Retinal pigment epithelial cell (primary cell): ENCODE results near the gene PBX1.

ENCODE experiments used
- DNase-seq: peaks from one replicate; pipeline ENCODE4 v3.0.0-alpha.2; 2010; ENCODE audit warnings: low read depth
- H3K4me3 ChIP-seq: 2 replicates; pipeline ENCODE4 v1.5.1; 2011; ENCODE audit warnings: mild to moderate bottlenecking, low read length, control low read depth, moderate library complexity
- CTCF ChIP-seq: conservative IDR thresholded peaks from 2 replicates; pipeline ENCODE4 v1.5.1; 2011; ENCODE audit warnings: low read depth, low read length, control low read depth, inconsistent platforms

PBX1 gene

GRCh38 chr1:164841702-164842465 is 282.9 kb downstream of the PBX1 start:
- no peak for TF ChIP-seq CTCF
- DNase-seq: no peak
- H3K4me3 ChIP-seq: no peak overlapping the region

- DNase-seq: no peak
- H3K4me3 ChIP-seq: no peak overlapping the region
- no peak for TF ChIP-seq CTCF
These were observed 283.9 kb downstream of the PBX1 start for GRCh38 chr1:164842870-164843269.

- H3K4me3 ChIP-seq: no peak overlapping the region
- TF ChIP-seq CTCF: no peak
- DNase-seq: no peak
These were observed 284.9 kb downstream of the PBX1 start for GRCh38 chr1:164843743-164844500.

- DNase-seq: no peak
- H3K4me3 ChIP-seq: no peak overlapping the region
- no peak for TF ChIP-seq CTCF
These were observed 288.0 kb downstream of the PBX1 start for GRCh38 chr1:164846731-164847691.

GRCh38 chr1:164853146-164853545 is 294.2 kb downstream of the PBX1 start:
- no peak for TF ChIP-seq CTCF
- no peak for DNase-seq
- no peak overlapping the region for H3K4me3 ChIP-seq

- no peak for DNase-seq
- no peak overlapping the region for H3K4me3 ChIP-seq
- no peak for TF ChIP-seq CTCF
These were observed 296.8 kb downstream of the PBX1 start for GRCh38 chr1:164855716-164856329.
